Astrocyte (in vitro differentiated cells and primary cell): ENCODE data around the gene RHOT1.
"Not testable (repeated sequence)": the region's sequence is repeated elsewhere in the genome, so short reads cannot be mapped to it uniquely, and the experiment has no call there.

ENCODE experiments used
- EZH2 ChIP-seq: IDR thresholded peaks from 2 replicates; pipeline ENCODE4 v1.6.1; 2012; ENCODE audit warnings: mild to moderate bottlenecking, low read length, inconsistent platforms; ENCODE audit not compliant: insufficient read depth
- TF ChIP-seq, protein P1 (sequence below): IDR thresholded peaks from 2 replicates; pipeline ENCODE4 v1.5.1; 2011; ENCODE audit warnings: low read depth, mild to moderate bottlenecking, inconsistent platforms, low read length, moderate library complexity; ENCODE audit not compliant: insufficient read depth

DNA sequence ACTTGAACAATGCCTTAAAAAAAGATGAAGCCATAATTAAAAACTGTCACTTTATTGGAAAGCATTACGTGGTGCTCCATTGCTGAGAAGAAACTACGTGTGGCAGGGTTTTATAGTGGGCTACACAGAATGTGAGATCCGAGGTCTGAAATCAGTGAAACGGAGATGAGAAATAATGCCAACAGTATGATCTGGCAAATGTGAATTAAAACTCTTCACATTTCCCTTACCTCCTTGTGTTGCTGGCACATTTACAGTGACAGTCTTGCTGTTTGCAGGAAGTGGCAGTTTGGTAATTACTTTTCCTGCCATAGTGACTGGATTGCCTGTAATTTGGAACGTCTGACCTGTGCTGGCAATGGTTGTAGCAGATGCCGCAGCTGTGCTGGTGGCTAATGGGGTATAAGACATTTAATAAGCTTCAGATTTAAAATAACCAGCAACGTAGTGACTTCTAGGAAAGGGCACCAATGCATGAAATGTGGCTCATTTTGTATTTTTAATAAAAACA is 35.8 kb upstream of the RHOT1 start:
- TF ChIP-seq, protein P1, sequence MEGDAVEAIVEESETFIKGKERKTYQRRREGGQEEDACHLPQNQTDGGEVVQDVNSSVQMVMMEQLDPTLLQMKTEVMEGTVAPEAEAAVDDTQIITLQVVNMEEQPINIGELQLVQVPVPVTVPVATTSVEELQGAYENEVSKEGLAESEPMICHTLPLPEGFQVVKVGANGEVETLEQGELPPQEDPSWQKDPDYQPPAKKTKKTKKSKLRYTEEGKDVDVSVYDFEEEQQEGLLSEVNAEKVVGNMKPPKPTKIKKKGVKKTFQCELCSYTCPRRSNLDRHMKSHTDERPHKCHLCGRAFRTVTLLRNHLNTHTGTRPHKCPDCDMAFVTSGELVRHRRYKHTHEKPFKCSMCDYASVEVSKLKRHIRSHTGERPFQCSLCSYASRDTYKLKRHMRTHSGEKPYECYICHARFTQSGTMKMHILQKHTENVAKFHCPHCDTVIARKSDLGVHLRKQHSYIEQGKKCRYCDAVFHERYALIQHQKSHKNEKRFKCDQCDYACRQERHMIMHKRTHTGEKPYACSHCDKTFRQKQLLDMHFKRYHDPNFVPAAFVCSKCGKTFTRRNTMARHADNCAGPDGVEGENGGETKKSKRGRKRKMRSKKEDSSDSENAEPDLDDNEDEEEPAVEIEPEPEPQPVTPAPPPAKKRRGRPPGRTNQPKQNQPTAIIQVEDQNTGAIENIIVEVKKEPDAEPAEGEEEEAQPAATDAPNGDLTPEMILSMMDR = not testable (repeated sequence)
- TF ChIP-seq EZH2 = not testable (repeated sequence)
